Nephron progenitor cell (in vitro differentiated cells): ENCODE results near the gene HCRTR1.

Experiments
- DNase-seq: peaks from one replicate; pipeline ENCODE4 v3.0.0; 2021
- H3K27ac Mint-ChIP-seq: 2 replicates; pipeline ENCODE4 v1.8.0; 2021; ENCODE audit warnings: mild to moderate bottlenecking, moderate library complexity, mixed read lengths
- H3K27me3 Mint-ChIP-seq: 2 replicates; pipeline ENCODE4 v1.8.0; 2021; ENCODE audit warnings: mild to moderate bottlenecking, low read depth, mixed read lengths; ENCODE audit not compliant: poor library complexity
- H3K36me3 Mint-ChIP-seq: 2 replicates; pipeline ENCODE4 v1.8.0; 2021; ENCODE audit warnings: low read depth, mixed read lengths
- H3K4me1 Mint-ChIP-seq: 2 replicates; pipeline ENCODE4 v1.8.0; 2021; ENCODE audit warnings: mixed read lengths
- H3K4me3 Mint-ChIP-seq: 2 replicates; pipeline ENCODE4 v1.8.0; 2021; ENCODE audit warnings: mild to moderate bottlenecking, moderate library complexity, mixed read lengths
- H3K9me3 Mint-ChIP-seq: 2 replicates; pipeline ENCODE4 v1.8.0; 2021; ENCODE audit warnings: mild to moderate bottlenecking, moderate library complexity, mixed read lengths
- CTCF ChIP-seq: fragments of 200-600 bp; sonication (generic); IDR thresholded peaks from 2 replicates; pipeline ENCODE4 v1.5.0; 2021; ENCODE audit warnings: antibody characterized with exemption

The HCRTR1 gene

GRCh38 chr1:31595836-31596736 is 21.4 kb upstream of the HCRTR1 start:
- no peaks in the 10 kb centered on the region for H3K36me3 Mint-ChIP-seq
- DNase-seq = no peak
- H3K4me1 Mint-ChIP-seq = peaks cover 5% of the 10 kb centered on the region
- no peak overlapping the region for H3K27ac Mint-ChIP-seq
- H3K4me3 Mint-ChIP-seq = no peak overlapping the region
- TF ChIP-seq CTCF = no peak
- no peaks in the 10 kb centered on the region for H3K9me3 Mint-ChIP-seq
- peaks cover 57% of the 10 kb centered on the region for H3K27me3 Mint-ChIP-seq

- DNase-seq = no peak
- Mint-ChIP-seq H3K9me3 (no peaks in the 10 kb centered on the region), H3K4me1 (peaks cover 5% of the 10 kb centered on the region), H3K36me3 (no peaks in the 10 kb centered on the region), H3K4me3 (no peak overlapping the region), H3K27me3 (peaks cover 57% of the 10 kb centered on the region), H3K27ac (no peak overlapping the region)
- no peak for TF ChIP-seq CTCF
Observed at GRCh38 chr1:31596737-31597097, 20.8 kb upstream of the HCRTR1 start.

GRCh38 chr1:31598980-31599379 is 18.5 kb upstream of the HCRTR1 start:
- Mint-ChIP-seq H3K27me3 (peaks cover 48% of the 10 kb centered on the region), H3K27ac (no peak overlapping the region)

GRCh38 chr1:31600641-31601040 is 16.8 kb upstream of the HCRTR1 start:
- TF ChIP-seq CTCF = no peak
- peaks cover 5% of the 10 kb centered on the region for H3K4me1 Mint-ChIP-seq

More at GRCh38 chr1:31598980-31599379, 18.5 kb upstream of the HCRTR1 start:
- Mint-ChIP-seq H3K4me3 (no peak overlapping the region), H3K4me1 (peaks cover 5% of the 10 kb centered on the region), H3K9me3 (no peaks in the 10 kb centered on the region), H3K36me3 (no peaks in the 10 kb centered on the region)
- DNase-seq = no peak
- no peak for TF ChIP-seq CTCF

GRCh38 chr1:31602081-31602480 is 15.4 kb upstream of the HCRTR1 start:
- no peak for TF ChIP-seq CTCF
- no peak overlapping the region for H3K4me3 Mint-ChIP-seq
- no peak for DNase-seq
- H3K36me3 Mint-ChIP-seq = no peaks in the 10 kb centered on the region
- no peaks in the 10 kb centered on the region for H3K9me3 Mint-ChIP-seq
- no peaks in the 10 kb centered on the region for H3K4me1 Mint-ChIP-seq
- H3K27ac Mint-ChIP-seq = no peak overlapping the region
- H3K27me3 Mint-ChIP-seq = peaks cover 40% of the 10 kb centered on the region

More at GRCh38 chr1:31600641-31601040, 16.8 kb upstream of the HCRTR1 start:
- Mint-ChIP-seq H3K27ac (no peak overlapping the region), H3K4me3 (no peak overlapping the region), H3K9me3 (no peaks in the 10 kb centered on the region), H3K36me3 (no peaks in the 10 kb centered on the region), H3K27me3 (peaks cover 47% of the 10 kb centered on the region)
- no peak for DNase-seq
